Kasumi-1 (cell line): ENCODE data around the gene MRPL20.
"Not testable (repeated sequence)": the region's sequence is repeated elsewhere in the genome, so short reads cannot be mapped to it uniquely, and the experiment has no call there.

Experiments used
- DNase-seq, 2 experiments: peaks; one replicate each; lab custom pipeline; 2025; lab: John Stamatoyannopoulos, UW

The MRPL20 gene

GRCh38 chr1:1425753-1426495 lies 18.8 kb upstream of the MRPL20 start:
- DNase-seq: no peak

GRCh38 chr1:1425426-1425752 lies 18.3 kb upstream of the MRPL20 start:
- DNase-seq: no peak

- DNase-seq: no peak
These were observed 17.6 kb upstream of the MRPL20 start for GRCh38 chr1:1424707-1425106.

- DNase-seq: no peak
These were observed 16.1 kb upstream of the MRPL20 start for GRCh38 chr1:1423245-1423597.

- DNase-seq: no peak
These were observed 15.6 kb upstream of the MRPL20 start for GRCh38 chr1:1422465-1423244.

- DNase-seq: no peak
These were observed 14.9 kb upstream of the MRPL20 start for GRCh38 chr1:1421907-1422464.

GRCh38 chr1:1421147-1421906 lies 14.2 kb upstream of the MRPL20 start, which contains the start of gene ANKRD65:
ANKRD65 (minus strand) TSS chr1:1421276; CDS start chr1:1421005, 271 bp downstream.
- DNase-seq: no peak

- no peak for DNase-seq
These were observed 13.6 kb upstream of the MRPL20 start for GRCh38 chr1:1420654-1421141.

GRCh38 chr1:1419813-1420653 lies 12.9 kb upstream of the MRPL20 start:
- DNase-seq: no peak

GRCh38 chr1:1419363-1419812 lies 12.3 kb upstream of the MRPL20 start:
- DNase-seq: no peak

- DNase-seq: no peak
These were observed 11.6 kb upstream of the MRPL20 start for GRCh38 chr1:1418464-1419362.

- not testable (repeated sequence) for DNase-seq
These were observed 10.9 kb upstream of the MRPL20 start for GRCh38 chr1:1417825-1418463.

GRCh38 chr1:1417396-1417795 lies 10.3 kb upstream of the MRPL20 start:
- not testable (repeated sequence) for DNase-seq

- no peak for DNase-seq
These were observed 8.7 kb upstream of the MRPL20 start for GRCh38 chr1:1415751-1416150.

GRCh38 chr1:1412311-1412902 lies 5.3 kb upstream of the MRPL20 start:
- DNase-seq: not testable (repeated sequence)

- DNase-seq: no peak
These were observed 4.5 kb upstream of the MRPL20 start for GRCh38 chr1:1411626-1412025.

- DNase-seq: not testable (repeated sequence)
These were observed 3.1 kb upstream of the MRPL20 start for GRCh38 chr1:1410238-1410637.

- DNase-seq: no peak
These were observed 684 bp upstream of the MRPL20 start for GRCh38 chr1:1407636-1408318.
